ENCODE data around the gene AJM1.

The AJM1 gene

GRCh38 chr9:136845465-136846260 lies 3.4 kb downstream of the AJM1 start:
- DNase-seq = no peak

- DNase-seq = peak in 1 of 6 experiments; percentile 19
Measured at GRCh38 chr9:136846376-136847087, 4.3 kb downstream of the AJM1 start.

GRCh38 chr9:136847088-136847825 lies 5.0 kb downstream of the AJM1 start:
- DNase-seq = peak in 2 of 6 experiments; percentile 14 to 58

- peak; percentile 10 to 58 (median 36) for DNase-seq
Measured at GRCh38 chr9:136847826-136848392, 5.6 kb downstream of the AJM1 start.

- DNase-seq = peak in 4 of 6 experiments; percentile 35 to 50 (median 42)
Measured at GRCh38 chr9:136848393-136849037, 6.2 kb downstream of the AJM1 start.

- DNase-seq = peak; percentile 91 to 100 (median 96)
Measured at GRCh38 chr9:136849038-136849959, 7.0 kb downstream of the AJM1 start, which contains the start of gene PHPT1. Gene PHPT1 (plus strand): TSS chr9:136849409. CDS start chr9:136849431, 22 bp downstream.

GRCh38 chr9:136849960-136850865 lies 7.9 kb downstream of the AJM1 start:
- DNase-seq = no peak

GRCh38 chr9:136850866-136851775 lies 8.8 kb downstream of the AJM1 start:
- no peak for DNase-seq

- no peak for DNase-seq
Measured at GRCh38 chr9:136851941-136852663, 9.8 kb downstream of the AJM1 start, which contains the start of gene MAMDC4. Gene MAMDC4 (plus strand): TSS chr9:136852346. CDS start chr9:136852417, 71 bp downstream.

GRCh38 chr9:136852664-136853595 lies 10.7 kb downstream of the AJM1 start:
- DNase-seq = no peak

- no peak for DNase-seq
Measured at GRCh38 chr9:136853596-136854112, 11.4 kb downstream of the AJM1 start.

GRCh38 chr9:136854113-136854841 lies 12.0 kb downstream of the AJM1 start:
- DNase-seq = no peak

GRCh38 chr9:136854842-136855460 lies 12.7 kb downstream of the AJM1 start:
- no peak for DNase-seq

- no peak for DNase-seq
Measured at GRCh38 chr9:136855461-136856078, 13.3 kb downstream of the AJM1 start.

- DNase-seq = no peak
Measured at GRCh38 chr9:136856079-136856476, 13.8 kb downstream of the AJM1 start.
